GM12874 (cell line): ENCODE measurements around the gene MID1IP1.

Experiments used
- TF ChIP-seq, protein P1 (sequence below): IDR thresholded peaks from 2 replicates; pipeline ENCODE4 v1.5.1; 2011; ENCODE audit warnings: low read depth, mild to moderate bottlenecking, control low read depth, low read length, moderate library complexity; ENCODE audit not compliant: insufficient read depth

Gene MID1IP1

DNA sequence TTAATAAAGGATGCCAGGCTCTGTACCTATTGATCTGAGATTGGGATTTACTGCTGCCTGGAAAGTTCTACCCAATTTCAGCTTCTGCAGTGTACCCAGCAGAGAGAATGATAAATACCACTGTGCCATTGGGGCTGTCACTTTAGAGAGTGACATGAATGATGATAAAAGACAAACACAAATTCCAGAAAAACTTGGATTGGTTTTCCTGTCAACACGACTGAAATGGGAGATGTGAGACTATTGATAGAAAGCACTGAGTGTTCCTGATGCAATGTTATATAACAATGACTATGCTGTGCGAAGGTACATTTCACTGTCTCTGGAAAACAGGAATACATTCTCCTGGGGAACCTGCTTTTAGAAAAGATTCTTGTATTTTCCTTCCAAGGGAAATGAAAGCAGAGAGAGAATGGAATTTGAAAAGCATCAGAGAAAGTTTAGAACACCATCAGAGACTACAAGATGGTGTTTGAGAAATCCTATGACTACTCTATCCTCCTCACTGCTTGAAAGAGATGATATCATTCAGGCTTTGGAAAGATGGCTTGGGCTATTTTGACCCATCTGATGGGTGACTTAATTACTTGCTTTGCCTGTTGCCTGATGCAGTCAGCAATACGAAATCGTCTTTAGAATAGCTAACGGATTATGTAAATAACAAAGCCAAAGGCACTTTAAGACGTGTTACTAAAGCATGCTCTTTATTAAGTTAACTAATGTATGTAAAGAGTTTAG is 49.7 kb downstream of the MID1IP1 start:
- TF ChIP-seq, protein P1, sequence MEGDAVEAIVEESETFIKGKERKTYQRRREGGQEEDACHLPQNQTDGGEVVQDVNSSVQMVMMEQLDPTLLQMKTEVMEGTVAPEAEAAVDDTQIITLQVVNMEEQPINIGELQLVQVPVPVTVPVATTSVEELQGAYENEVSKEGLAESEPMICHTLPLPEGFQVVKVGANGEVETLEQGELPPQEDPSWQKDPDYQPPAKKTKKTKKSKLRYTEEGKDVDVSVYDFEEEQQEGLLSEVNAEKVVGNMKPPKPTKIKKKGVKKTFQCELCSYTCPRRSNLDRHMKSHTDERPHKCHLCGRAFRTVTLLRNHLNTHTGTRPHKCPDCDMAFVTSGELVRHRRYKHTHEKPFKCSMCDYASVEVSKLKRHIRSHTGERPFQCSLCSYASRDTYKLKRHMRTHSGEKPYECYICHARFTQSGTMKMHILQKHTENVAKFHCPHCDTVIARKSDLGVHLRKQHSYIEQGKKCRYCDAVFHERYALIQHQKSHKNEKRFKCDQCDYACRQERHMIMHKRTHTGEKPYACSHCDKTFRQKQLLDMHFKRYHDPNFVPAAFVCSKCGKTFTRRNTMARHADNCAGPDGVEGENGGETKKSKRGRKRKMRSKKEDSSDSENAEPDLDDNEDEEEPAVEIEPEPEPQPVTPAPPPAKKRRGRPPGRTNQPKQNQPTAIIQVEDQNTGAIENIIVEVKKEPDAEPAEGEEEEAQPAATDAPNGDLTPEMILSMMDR, result no peak

DNA sequence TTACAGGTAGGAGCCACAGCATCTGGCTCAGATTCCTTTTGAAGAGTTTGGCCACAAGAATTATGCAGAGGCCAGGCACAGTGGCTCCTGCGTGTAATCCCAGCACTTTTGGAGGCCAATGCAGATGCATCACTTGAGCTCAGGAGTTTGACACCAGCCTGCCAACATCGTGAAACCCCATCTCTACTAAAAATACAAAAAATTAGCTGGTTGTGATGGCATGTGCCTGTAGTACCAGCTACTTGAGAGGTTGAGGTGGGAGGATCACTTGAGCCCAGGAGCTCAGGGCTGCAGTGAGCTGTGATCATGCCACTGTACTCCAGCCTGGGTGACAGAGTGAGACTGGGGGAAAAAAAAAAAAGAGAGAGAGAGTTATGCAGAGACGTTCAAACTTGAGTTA is 53.0 kb downstream of the MID1IP1 start:
- TF ChIP-seq, protein P1, result no peak
